Liver (tissue), 9 donors: ENCODE data around the gene NPNT. TPM values are rescaled to one million over a fixed set of nuclear protein-coding genes. Genes with fewer than 3 reads are reported as not detected.
"Not testable (repeated sequence)": the region's sequence is repeated elsewhere in the genome, so short reads cannot be mapped to it uniquely, and the experiment has no call there.

Source experiments
- DNase-seq: peaks from one replicate; pipeline ENCODE4 v3.0.0-alpha.2; 2017; ENCODE audit warnings: low spot score
- H3K27ac ChIP-seq, 2 donors: one replicate each; pipeline ENCODE4 v1.7.0; 2013; ENCODE audit warnings: inconsistent platforms in 2 of 2, low read length in 2 of 2, control low read depth in 1 of 2, low read depth in 1 of 2, mild to moderate bottlenecking in 1 of 2
- H3K27me3 ChIP-seq, 4 donors: one replicate each; pipeline versions ENCODE4 v1.6.1 to v1.7.0; 2013; ENCODE audit warnings: low read length in 3 of 4, inconsistent platforms in 1 of 4, mild to moderate bottlenecking in 1 of 4, moderate library complexity in 1 of 4; ENCODE audit not compliant: control insufficient read depth in 4 of 4, insufficient read depth in 4 of 4
- H3K36me3 ChIP-seq, 4 donors: one replicate each; pipeline versions ENCODE4 v1.6.1 to v1.7.0; 2013; ENCODE audit warnings: low read length in 3 of 4, mild to moderate bottlenecking in 3 of 4, low read depth in 1 of 4, moderate library complexity in 1 of 4; ENCODE audit not compliant: control insufficient read depth in 4 of 4, insufficient read depth in 3 of 4
- H3K4me1 ChIP-seq, 4 donors: one replicate each; pipeline versions ENCODE4 v1.6.1 to v1.7.0; 2013; ENCODE audit warnings: low read length in 3 of 4, mild to moderate bottlenecking in 3 of 4, moderate library complexity in 1 of 4; ENCODE audit not compliant: control insufficient read depth in 4 of 4, insufficient read depth in 4 of 4
- H3K4me3 ChIP-seq, 3 donors: one replicate each; pipeline versions ENCODE4 v1.6.1 to v1.7.0; 2013; ENCODE audit warnings: low read length in 3 of 3, control low read depth in 1 of 3, low read depth in 1 of 3, mild to moderate bottlenecking in 1 of 3
- H3K9ac ChIP-seq, 2 donors: one replicate each; pipeline ENCODE4 v1.7.0; 2013; ENCODE audit warnings: low read length in 2 of 2, mild to moderate bottlenecking in 2 of 2, moderate library complexity in 2 of 2, control low read depth in 1 of 2, low read depth in 1 of 2
- H3K9me3 ChIP-seq, 4 donors: one replicate each; pipeline versions ENCODE4 v1.6.1 to v1.7.0; 2013; ENCODE audit warnings: low read length in 3 of 4; ENCODE audit not compliant: control insufficient read depth in 4 of 4
- ATF3 ChIP-seq: IDR thresholded peaks from 2 replicates; pipeline ENCODE4 v1.6.1; 2016; ENCODE audit warnings: antibody characterized with exemption
- CTCF ChIP-seq: fragments of 150-350 bp; IDR thresholded peaks from 2 replicates; pipeline ENCODE4 v1.5.1; 2017; ENCODE audit warnings: improper control_type of control experiment, low read depth, low read length; ENCODE audit not compliant: missing input control
- EGR1 ChIP-seq, 2 donors: IDR thresholded peaks; 2 replicates each; pipeline ENCODE4 v1.6.1; 2016 to 2018; ENCODE audit warnings: antibody characterized with exemption in 2 of 2, low read depth in 2 of 2
- FOXA1 ChIP-seq: IDR thresholded peaks from 2 replicates; pipeline ENCODE4 v1.6.1; 2016; ENCODE audit warnings: antibody characterized with exemption
- FOXA2 ChIP-seq: IDR thresholded peaks from 2 replicates; pipeline ENCODE4 v1.6.1; 2016; ENCODE audit warnings: antibody characterized with exemption
- GABPA ChIP-seq, 2 donors: IDR thresholded peaks in 1 of 2; conservative IDR thresholded peaks in 1 of 2; 2 replicates each; pipeline ENCODE4 v1.6.1; 2016; ENCODE audit warnings: antibody characterized with exemption in 2 of 2, mild to moderate bottlenecking in 1 of 2, moderate library complexity in 1 of 2
- HNF4A ChIP-seq, 2 donors: conservative IDR thresholded peaks; 2 replicates each; pipeline ENCODE4 v1.6.1; 2016; ENCODE audit warnings: antibody characterized with exemption in 2 of 2, mild to moderate bottlenecking in 2 of 2
- HNF4G ChIP-seq: IDR thresholded peaks from 2 replicates; pipeline ENCODE4 v1.6.1; 2016; ENCODE audit warnings: antibody characterized with exemption
- JUND ChIP-seq, 2 donors: IDR thresholded peaks; 2 replicates each; pipeline ENCODE4 v1.6.1; 2016; ENCODE audit warnings: antibody characterized with exemption in 2 of 2
- MAX ChIP-seq: IDR thresholded peaks from 2 replicates; pipeline ENCODE4 v1.6.1; 2016; ENCODE audit warnings: antibody characterized with exemption
- NR2F2 ChIP-seq: IDR thresholded peaks from 2 replicates; pipeline ENCODE4 v1.6.1; 2016; ENCODE audit warnings: antibody characterized with exemption
- RAD21 ChIP-seq, 2 donors: IDR thresholded peaks; 2 replicates each; pipeline ENCODE4 v1.6.1; 2016; ENCODE audit warnings: antibody characterized with exemption in 2 of 2, mild to moderate bottlenecking in 2 of 2
- REST ChIP-seq: IDR thresholded peaks from 2 replicates; pipeline ENCODE4 v1.6.1; 2016; ENCODE audit warnings: antibody characterized with exemption, mild to moderate bottlenecking
- RXRA ChIP-seq, 2 donors: IDR thresholded peaks; 2 replicates each; pipeline ENCODE4 v1.6.1; 2017 to 2018; ENCODE audit warnings: antibody characterized with exemption in 2 of 2, mild to moderate bottlenecking in 1 of 2
- SP1 ChIP-seq: IDR thresholded peaks from 2 replicates; pipeline ENCODE4 v1.6.1; 2018; ENCODE audit warnings: antibody characterized with exemption, mild to moderate bottlenecking
- TAF1 ChIP-seq: conservative IDR thresholded peaks from 2 replicates; pipeline ENCODE4 v1.6.1; 2016; ENCODE audit warnings: antibody characterized with exemption, mild to moderate bottlenecking
- ZBTB33 ChIP-seq: IDR thresholded peaks from 2 replicates; pipeline ENCODE4 v1.6.1; 2016; ENCODE audit warnings: antibody characterized with exemption
- WGBS: extraction: QIAGEN DNeasy Blood & Tissue Kit; methylation state at CpG from one replicate; pipeline ENCODE4 v1.1.7; 2013; 5-methylcytosine and 5-hydroxymethylcytosine counted together
- polyA plus RNA-seq, 2 donors: library from polyadenylated mRNA; stranded (reverse) in 1 of 2; unstranded in 1 of 2; fragments of 200-250 nt in 1 of 2; fragments of >200 nt in 1 of 2; fragmentation: Nextera tagmentation in 1 of 2; extraction: Ambion mirVana in 1 of 2; gene quantifications; one replicate each; pipeline versions ENCODE4 v1.2.1 to v1.2.3, GENCODE V29; 2013 to 2015
- total RNA-seq, 2 donors: library from RNA; depleted of rRNA; stranded (reverse); fragments of >200 nt; gene quantifications; one replicate each; pipeline ENCODE4 v1.2.3, GENCODE V29; 2014
- donor health status: healthy.
- donor health status: healthy.
- donor health status: healthy.
- donor health status: healthy.
- donor health status: healthy.

NPNT gene
- total and polyA plus RNA-seq, 4 donors, result 1.3 to 4.4 (median 2.0) TPM

GRCh38 chr4:105851196-105851595, 44.1 kb upstream of the NPNT start:
- no peak for DNase-seq
- TF ChIP-seq CTCF (no peak), TAF1 (no peak), SP1 (no peak), ZBTB33 (no peak), FOXA1 (no peak), REST (no peak), ATF3 (no peak), RXRA (IDR thresholded peaks at IDR 0.05) (no peak), FOXA2 (no peak), HNF4A (conservative IDR thresholded peaks at IDR 0.05) (no peak), HNF4G (no peak), RAD21 (IDR thresholded peaks at IDR 0.05) (no peak), GABPA (IDR thresholded peaks at IDR 0.05 in 1 of 2, conservative IDR thresholded peaks at IDR 0.05 in 1 of 2) (no peak), NR2F2 (no peak), EGR1 (IDR thresholded peaks at IDR 0.05; ENCODE audit: low read depth in 2 of 2) (no peak), JUND (IDR thresholded peaks at IDR 0.05) (no peak), MAX (no peak)

GRCh38 chr4:105852230-105852629, 43.0 kb upstream of the NPNT start:
- not testable (repeated sequence) for DNase-seq, H3K27ac ChIP-seq, H3K36me3 ChIP-seq, H3K4me1 ChIP-seq, H3K4me3 ChIP-seq, H3K9ac ChIP-seq, H3K27me3 ChIP-seq, H3K9me3 ChIP-seq
- WGBS, result 97% methylated on average over 2 of the region's 2 CpGs

More at GRCh38 chr4:105851196-105851595, 44.1 kb upstream of the NPNT start:
- 94% methylated on average over 3 of the region's 3 CpGs for WGBS
- no peak overlapping the region for H3K4me3 ChIP-seq
- no peak overlapping the region for H3K27ac ChIP-seq
- no peaks in the 10 kb centered on the region for H3K9me3 ChIP-seq
- H3K9ac ChIP-seq, result no peak overlapping the region
- no peaks in the 10 kb centered on the region for H3K27me3 ChIP-seq
- no peaks in the 10 kb centered on the region for H3K36me3 ChIP-seq
- H3K4me1 ChIP-seq, result no peaks in the 10 kb centered on the region
